Measurements from ENCODE around the gene FAM168B. TPM values are rescaled to one million over a fixed set of nuclear protein-coding genes. Genes with fewer than 3 reads are reported as not detected.

FAM168B gene
- total and polyA plus RNA-seq, 9 donors: 54.4 to 117 (median 98.4) TPM

DNA sequence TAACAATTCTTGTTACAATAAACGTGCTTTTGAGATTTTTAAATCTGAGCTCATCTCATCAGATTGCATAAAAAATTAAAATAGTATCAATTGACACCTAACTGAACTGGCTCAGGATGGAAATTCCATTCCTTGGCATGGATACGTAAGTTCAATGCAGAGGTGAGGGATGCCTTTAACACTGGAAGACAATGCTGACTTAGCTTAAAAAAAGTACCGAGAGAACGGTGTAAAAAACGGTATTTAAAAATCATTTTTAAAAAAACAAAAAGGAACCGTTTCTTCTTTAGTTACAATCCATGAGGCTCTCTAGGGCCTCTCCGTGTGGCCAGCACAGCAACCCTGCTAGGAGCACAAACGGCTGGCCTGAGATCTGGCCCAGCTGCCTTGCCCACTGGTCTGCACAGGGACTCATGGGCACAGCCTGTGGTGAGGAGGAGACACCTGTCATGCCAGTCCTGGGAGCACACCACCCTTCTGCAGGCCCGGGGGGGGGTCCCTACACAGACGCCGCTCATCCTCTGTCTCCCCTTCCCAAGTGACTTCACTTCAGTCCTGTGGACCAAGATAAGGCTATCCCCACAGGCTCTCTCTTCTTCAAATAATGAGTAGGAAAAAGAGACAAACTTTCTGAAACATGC, 45.2 kb downstream of the FAM168B start:
- Histone ChIP-seq H3K27ac (no peak overlapping the region), H3K4me1 (ENCODE audit: insufficient read depth) (no peaks in the 10 kb centered on the region), H3K4me3 (no peak overlapping the region), H3K36me3 (no peaks in the 10 kb centered on the region), H3K9me3 (no peaks in the 10 kb centered on the region), H3K27me3 (no peaks in the 10 kb centered on the region)
- 62 to 74% (median 66%) methylated on average over 11 of the region's 11 CpGs for WGBS, 3 donors
- DNase-seq: no peak
- intact Hi-C loops (cut with DNase I): no loop called here
- TF ChIP-seq, protein P1, sequence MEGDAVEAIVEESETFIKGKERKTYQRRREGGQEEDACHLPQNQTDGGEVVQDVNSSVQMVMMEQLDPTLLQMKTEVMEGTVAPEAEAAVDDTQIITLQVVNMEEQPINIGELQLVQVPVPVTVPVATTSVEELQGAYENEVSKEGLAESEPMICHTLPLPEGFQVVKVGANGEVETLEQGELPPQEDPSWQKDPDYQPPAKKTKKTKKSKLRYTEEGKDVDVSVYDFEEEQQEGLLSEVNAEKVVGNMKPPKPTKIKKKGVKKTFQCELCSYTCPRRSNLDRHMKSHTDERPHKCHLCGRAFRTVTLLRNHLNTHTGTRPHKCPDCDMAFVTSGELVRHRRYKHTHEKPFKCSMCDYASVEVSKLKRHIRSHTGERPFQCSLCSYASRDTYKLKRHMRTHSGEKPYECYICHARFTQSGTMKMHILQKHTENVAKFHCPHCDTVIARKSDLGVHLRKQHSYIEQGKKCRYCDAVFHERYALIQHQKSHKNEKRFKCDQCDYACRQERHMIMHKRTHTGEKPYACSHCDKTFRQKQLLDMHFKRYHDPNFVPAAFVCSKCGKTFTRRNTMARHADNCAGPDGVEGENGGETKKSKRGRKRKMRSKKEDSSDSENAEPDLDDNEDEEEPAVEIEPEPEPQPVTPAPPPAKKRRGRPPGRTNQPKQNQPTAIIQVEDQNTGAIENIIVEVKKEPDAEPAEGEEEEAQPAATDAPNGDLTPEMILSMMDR (IDR thresholded peaks at IDR 0.05): no peak
- TF ChIP-seq POLR2A (IDR thresholded peaks at IDR 0.05): no peak
- TF ChIP-seq EP300 (IDR thresholded peaks at IDR 0.05): no peak

DNA sequence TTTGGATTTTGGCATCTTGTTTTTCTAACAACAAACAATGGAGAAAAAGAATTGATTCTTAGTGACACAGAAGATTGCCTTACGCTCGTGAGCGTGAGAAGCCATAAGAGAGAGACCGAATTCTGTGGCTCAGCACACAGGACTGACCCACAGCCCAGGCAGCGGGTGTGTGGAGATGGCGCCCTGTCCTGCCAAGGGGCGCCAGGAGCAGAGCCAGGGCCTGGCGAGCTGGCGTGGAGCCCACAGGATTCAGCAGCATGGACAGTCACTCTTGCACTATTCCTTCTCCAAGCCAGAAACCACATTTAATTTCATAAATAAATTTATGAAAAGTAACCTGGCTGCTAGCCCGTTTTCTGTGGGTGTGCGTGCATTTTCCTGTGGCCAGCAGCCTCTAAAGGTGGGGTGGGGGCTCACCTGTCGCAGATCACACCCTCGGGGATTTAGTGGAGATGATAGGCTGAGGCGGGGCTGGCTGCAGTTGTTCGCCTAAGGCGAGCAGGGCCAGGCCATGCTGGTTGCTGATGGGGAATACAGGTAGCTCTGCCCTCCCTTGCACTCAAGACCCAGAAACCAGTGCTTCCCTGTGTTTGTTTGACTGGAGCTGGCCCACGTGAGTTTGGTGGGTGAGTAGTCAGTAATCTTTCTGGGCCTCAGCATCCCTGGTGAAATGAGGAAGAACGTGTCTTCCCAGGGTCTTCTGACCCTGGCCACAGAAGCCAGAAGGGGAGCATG, 46.2 kb downstream of the FAM168B start:
- Histone ChIP-seq H3K4me1 (ENCODE audit: insufficient read depth) (no peaks in the 10 kb centered on the region), H3K36me3 (no peaks in the 10 kb centered on the region), H3K27ac (no peak overlapping the region), H3K27me3 (no peaks in the 10 kb centered on the region), H3K9me3 (no peaks in the 10 kb centered on the region), H3K4me3 (no peak overlapping the region)
- peak in 1 of 5 donors; percentile 11 for DNase-seq
- intact Hi-C loops (cut with DNase I): no loop called here
- TF ChIP-seq POLR2A (IDR thresholded peaks at IDR 0.05) (no peak), EP300 (IDR thresholded peaks at IDR 0.05) (no peak)
- TF ChIP-seq, protein P1 (IDR thresholded peaks at IDR 0.05): no peak
- 85 to 91% (median 90%) methylated on average over 18 of the region's 18 CpGs for WGBS, 3 donors

DNA sequence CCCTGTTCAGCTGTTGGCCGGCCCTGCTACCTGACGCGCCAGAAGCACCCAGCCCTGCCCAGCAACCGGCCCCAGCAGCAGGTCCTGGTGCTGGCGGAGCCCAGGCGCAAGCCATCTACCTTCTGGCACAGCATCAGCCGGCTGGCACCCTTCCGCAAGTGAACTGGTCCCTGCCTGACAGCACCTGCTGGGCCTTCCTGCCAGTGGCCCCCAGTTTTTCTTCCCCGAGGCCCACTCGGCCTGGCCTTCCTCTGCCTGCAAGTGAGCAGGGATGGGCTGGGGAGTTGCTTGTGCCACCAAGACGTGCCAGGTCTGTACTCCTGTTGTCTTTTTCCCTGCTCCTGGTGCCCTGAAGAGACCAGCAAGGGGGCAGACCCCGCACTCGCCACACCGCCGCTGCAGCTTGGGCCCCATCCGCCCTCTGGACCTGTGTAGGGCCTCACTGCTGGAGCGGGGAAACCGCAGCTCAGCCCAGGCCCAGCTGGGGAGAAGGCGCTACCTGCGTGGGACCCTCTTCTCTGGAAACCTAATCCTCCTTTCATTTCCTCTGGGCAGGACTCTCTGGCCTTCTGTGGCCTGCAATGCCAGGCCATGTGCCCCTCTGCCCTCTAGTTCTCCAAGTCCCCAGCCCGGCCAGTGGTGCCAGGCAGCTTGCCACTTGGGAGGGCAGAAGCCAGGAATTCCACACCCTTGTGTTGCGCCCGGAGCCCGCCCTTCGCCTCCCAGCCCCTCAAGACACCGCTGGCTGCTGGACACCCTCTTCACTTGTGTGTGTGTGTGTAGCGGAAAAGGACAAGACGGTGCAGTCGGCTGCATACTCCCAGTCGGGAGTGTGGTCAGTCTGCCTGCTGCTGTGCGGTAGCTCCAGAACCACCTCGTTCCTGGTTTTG, 47.0 kb downstream of the FAM168B start:
- H3K9me3 ChIP-seq: no peaks in the 10 kb centered on the region
- no peaks in the 10 kb centered on the region for H3K4me1 ChIP-seq (ENCODE audit: insufficient read depth)
- TF ChIP-seq EP300 (IDR thresholded peaks at IDR 0.05): no peak
- TF ChIP-seq, protein P1 (IDR thresholded peaks at IDR 0.05): no peak
- no peak for TF ChIP-seq POLR2A (IDR thresholded peaks at IDR 0.05)
- no peak overlapping the region for H3K27ac ChIP-seq
- intact Hi-C loops (cut with DNase I): no loop called here
- no peaks in the 10 kb centered on the region for H3K36me3 ChIP-seq
- no peak for DNase-seq
- no peak overlapping the region for H3K4me3 ChIP-seq
- 81 to 86% (median 83%) methylated on average over 32 of the region's 32 CpGs for WGBS, 3 donors
- H3K27me3 ChIP-seq: no peaks in the 10 kb centered on the region

DNA sequence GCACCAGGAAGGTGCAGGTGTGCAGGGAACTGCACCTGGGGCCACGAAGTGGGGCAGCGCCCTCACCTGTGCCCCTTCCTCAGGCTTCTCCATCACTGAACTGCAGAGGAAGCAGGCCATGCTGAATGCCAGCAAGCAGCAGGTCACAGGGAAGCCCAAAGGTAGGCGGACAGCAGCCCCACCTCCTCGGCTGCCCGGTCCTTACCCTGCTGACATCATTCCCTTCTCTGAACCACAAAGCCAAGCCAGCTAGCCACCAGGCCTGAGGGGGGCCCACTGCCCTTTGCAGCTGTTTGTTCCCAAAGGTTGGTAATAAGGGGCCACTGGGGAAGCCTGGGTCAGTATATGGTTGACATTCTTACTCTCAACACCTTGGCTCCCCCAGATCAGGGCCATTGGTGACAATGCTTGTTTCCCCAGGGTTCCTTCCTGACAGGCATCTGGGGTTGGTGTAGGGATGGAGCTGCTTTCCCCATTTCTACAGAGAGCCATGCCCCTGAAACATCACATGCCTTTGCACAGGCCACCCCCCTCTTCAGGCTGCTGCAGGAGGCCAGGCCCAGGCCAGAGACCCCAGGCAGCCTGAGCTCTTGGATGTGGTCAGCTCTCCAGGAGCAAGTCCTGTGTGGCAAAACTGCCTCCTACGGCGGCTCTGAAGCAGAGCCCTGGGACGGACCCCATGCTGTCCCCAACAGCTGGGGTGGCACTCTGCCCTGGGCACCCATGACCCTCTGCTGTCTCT, 47.8 kb downstream of the FAM168B start:
- Histone ChIP-seq H3K9me3 (no peaks in the 10 kb centered on the region), H3K27ac (no peak overlapping the region), H3K27me3 (no peaks in the 10 kb centered on the region), H3K36me3 (no peaks in the 10 kb centered on the region), H3K4me1 (ENCODE audit: insufficient read depth) (no peaks in the 10 kb centered on the region), H3K4me3 (no peak overlapping the region)
- peak in 1 of 5 donors; percentile 12 for DNase-seq
- intact Hi-C loops (cut with DNase I): no loop called here
- TF ChIP-seq EP300 (IDR thresholded peaks at IDR 0.05) (no peak), POLR2A (IDR thresholded peaks at IDR 0.05) (no peak)
- TF ChIP-seq, protein P1 (IDR thresholded peaks at IDR 0.05): no peak
- WGBS, 3 donors: 83 to 90% (median 85%) methylated on average over 8 of the region's 8 CpGs
